ENCODE results near the gene DLGAP4.
"Not testable (repeated sequence)": the region's sequence is repeated elsewhere in the genome, so short reads cannot be mapped to it uniquely, and the experiment has no call there.

Gene DLGAP4

DNA sequence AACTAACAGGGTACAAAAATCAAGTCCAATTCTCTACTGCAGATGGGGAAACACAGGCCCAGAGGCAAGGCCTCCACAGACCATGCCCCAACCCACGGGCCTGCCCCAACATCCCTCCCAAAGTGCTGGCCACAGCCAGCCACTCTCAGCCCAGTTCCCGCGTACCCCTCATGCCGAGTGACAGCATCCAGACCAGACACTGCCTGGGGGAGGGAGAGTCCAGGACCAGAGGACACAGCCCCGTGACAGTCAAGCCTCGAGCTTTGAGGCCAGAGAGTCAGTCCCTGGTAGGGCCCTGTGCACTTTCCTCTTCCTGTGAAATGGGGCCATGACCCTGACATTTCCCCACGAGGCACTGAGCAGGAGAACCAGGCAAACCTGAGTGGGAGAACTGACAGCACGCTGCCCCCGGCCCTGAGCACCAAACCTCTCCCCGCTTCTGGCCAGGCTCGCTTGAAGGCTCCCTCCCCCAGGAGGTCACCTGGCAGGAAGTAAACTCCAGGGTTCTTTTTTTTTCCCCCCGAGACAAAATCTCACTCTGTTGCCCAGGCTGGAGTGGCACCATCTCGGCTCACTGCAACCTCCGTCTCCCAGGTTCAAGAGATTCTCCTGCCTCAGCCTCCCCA, 240.1 kb downstream of the DLGAP4 start:
- DNase-seq: no peak

DNA sequence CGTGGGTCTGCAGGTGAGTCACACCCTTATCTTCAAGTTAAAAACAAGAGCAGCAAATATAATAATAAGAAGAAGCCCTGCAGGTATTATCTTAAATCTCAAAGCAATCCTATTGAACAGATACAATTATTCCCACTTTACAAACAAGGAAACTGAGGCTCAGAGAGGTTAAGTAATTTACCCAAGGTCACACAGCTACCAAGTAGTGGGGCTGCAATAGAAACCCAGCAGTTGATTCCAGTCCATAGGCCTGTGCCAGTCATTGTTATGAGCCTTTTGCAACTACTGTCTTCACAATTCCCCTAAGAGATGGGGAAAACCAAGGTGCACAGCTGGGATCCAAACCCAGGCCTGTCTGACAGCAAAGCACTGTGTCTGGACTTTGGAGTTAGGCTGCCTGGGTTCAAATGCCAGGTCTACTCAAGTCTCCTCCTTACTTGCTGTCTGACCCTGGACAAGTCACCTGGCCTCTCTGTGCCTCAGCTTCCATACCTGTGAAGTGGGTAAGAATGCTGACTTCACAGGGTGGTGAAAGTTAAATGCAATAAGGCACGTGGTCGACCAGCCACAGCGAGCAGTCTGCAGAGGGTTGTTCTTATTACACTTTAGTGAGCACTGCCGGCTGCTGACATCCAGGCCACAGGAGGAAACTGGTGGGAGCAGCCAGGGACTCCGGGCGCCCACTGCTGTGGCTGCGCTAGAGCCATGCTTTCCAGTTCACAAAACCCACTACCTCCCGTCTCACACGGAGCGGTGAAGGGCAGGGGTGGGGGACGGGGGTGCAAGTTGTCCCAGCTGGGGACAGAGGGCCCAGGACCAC, 241.3 kb downstream of the DLGAP4 start:
- DNase-seq: no peak

GRCh38 chr20:36548006-36548315, 241.8 kb downstream of the DLGAP4 start:
- no peak for DNase-seq

- no peak for DNase-seq
Measured at GRCh38 chr20:36548704-36549627, 242.8 kb downstream of the DLGAP4 start.

- no peak for DNase-seq
Measured at GRCh38 chr20:36549628-36549941, 243.4 kb downstream of the DLGAP4 start.

DNA sequence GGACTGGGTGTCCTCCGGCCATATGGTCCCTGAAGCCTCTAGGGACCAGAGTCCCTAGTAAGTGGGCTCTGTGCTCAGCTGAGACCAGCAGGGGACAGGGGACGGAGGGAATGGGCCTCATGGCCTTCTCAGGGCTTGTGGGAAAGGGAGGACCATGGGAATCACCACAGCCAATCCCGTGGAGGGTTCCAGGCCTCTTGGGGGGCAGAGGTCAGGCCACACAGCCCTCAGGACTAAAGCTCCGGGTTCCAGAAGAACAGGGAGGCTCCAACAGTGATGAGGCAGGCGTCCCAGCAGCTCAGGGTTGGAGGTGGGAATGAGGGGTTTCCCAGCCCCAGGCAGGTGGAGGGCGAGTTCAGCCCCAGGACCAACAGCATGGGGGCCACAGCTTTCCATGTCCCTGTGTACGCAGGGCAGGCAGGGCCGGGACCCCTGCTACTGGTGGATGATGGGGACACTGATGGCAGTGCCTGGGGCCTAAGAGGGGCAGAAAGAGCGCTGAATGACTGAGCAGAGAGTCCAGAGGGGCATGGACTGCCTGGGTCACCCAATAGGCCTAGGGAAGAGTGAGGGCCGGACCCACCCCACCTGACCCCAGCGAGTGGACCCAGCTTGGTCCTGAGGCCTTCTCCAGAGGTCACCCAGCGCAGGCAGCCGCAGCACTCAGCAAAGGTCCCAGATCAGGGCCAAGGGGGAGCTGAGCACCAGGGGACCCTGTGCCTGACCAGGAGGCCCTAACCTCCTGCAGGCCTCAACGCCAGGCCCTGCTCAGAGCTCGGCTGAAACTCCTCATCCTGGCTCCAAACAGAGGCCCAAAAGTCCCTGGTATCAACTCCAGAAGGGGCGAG, 244.0 kb downstream of the DLGAP4 start:
- no peak for DNase-seq

GRCh38 chr20:36550790-36551299, 244.7 kb downstream of the DLGAP4 start:
- no peak for DNase-seq

- DNase-seq: no peak
Measured at GRCh38 chr20:36555248-36555647, 249.1 kb downstream of the DLGAP4 start.

- DNase-seq: no peak
Measured at GRCh38 chr20:36562724-36563123, 256.6 kb downstream of the DLGAP4 start.

- no peak for DNase-seq
Measured at GRCh38 chr20:36563374-36563773, 257.2 kb downstream of the DLGAP4 start.

GRCh38 chr20:36564078-36564725, 258.1 kb downstream of the DLGAP4 start:
- DNase-seq: not testable (repeated sequence)

DNA sequence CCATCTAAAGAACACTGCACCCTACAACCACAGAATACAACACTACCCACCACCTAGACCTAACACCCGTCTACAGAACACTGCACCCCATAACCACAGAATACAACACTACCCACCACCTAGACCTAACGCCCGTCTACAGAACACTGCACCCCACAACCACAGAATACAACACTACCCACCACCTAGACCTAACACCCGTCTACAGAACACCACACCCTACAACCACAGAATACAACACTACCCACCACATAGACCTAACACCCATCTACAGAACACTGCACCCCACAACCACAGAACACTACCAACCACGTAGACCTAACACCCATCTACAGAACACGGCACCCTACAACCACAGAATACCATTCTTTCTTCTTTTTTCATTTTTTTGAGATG, 258.6 kb downstream of the DLGAP4 start:
- not testable (repeated sequence) for DNase-seq

- no peak for DNase-seq
Measured at GRCh38 chr20:36565520-36565919, 259.4 kb downstream of the DLGAP4 start.

- no peak for DNase-seq
Measured at GRCh38 chr20:36569847-36570429, 263.8 kb downstream of the DLGAP4 start.

GRCh38 chr20:36571564-36572504, 265.7 kb downstream of the DLGAP4 start:
- DNase-seq: no peak

GRCh38 chr20:36572701-36573102, 266.6 kb downstream of the DLGAP4 start:
- DNase-seq: peak; percentile 72 to 75

GRCh38 chr20:36573103-36573797, 267.1 kb downstream of the DLGAP4 start, which contains the start of gene TGIF2:
Gene TGIF2 (plus strand): TSS chr20:36573597. CDS start chr20:36578775, 5,178 bp downstream.
- DNase-seq: peak; percentile 89

DNA sequence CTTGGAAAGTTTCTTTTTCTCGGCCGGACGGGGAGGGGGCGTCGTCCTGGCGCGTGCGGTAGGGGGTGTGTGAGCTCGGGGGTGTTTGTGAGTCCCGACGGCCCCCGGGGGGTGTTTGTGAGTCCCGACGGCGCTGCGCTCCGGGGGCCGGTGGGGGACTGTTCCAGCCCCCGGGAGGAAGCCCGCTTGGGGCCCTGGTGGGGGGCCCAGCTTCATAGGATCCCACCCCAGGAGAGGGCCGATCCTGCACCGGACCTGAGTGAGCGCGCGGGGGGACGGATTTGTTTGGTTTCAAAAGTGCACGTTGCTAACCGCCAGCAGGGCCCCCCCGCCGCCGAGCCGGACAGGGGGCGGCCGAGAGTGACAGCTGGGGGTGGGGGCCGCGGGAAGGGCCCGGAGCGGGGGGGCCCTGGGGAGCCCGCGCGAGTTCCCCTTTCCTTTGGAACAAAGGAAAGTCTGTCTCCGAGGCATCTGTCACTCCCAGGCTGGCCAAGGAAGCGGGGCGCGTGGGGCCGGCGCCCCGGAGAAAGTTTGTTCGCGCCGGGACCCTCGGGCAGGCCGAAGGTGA, 267.7 kb downstream of the DLGAP4 start:
- DNase-seq: peak; percentile 26 to 39
